ENCODE measurements around the gene ZFHX3. TPM values are rescaled to one million over a fixed set of nuclear protein-coding genes. Genes with fewer than 3 reads are reported as not detected.
A peak's percentile ranks its signal among the peaks of the same experiment; 100 is the strongest.

ZFHX3 gene
- total and polyA plus RNA-seq, 2 donors (not counting 1 experiment from before 2014, with no cell fraction given), result 4.7 to 7.3 TPM

GRCh38 chr16:72961115-72961832 lies 86.7 kb downstream of the ZFHX3 start:
- no peak overlapping the region for H3K27ac ChIP-seq (ENCODE audit: insufficient read depth, low read length)
- no peaks in the 10 kb centered on the region for H3K27me3 ChIP-seq (ENCODE audit: control insufficient read depth, insufficient read depth, low read length)
- no peak overlapping the region for H2AFZ ChIP-seq (ENCODE audit: low read length)
- no peak overlapping the region for H3K4me3 ChIP-seq (replicated peaks in 1 of 4; ENCODE audit: control extremely low read depth in 1 of 4, insufficient read depth in 1 of 4, low read depth in 3 of 4, low read length in 4 of 4)
- no peaks in the 10 kb centered on the region for H4K20me1 ChIP-seq (ENCODE audit: control insufficient read depth, extremely low read depth, insufficient read depth, low read length)
- H3K4me1 ChIP-seq (ENCODE audit: control insufficient read depth, extremely low read depth, insufficient read depth, low read length), result peaks cover 2% of the 10 kb centered on the region
- H3K9me3 ChIP-seq (ENCODE audit: control insufficient read depth, insufficient read depth, low read depth, low read length), result no peaks in the 10 kb centered on the region
- DNase-seq (ENCODE audit: low read depth in 2 of 2), result peak; percentile 24 to 33
- peak overlapping the region; percentile 16 for H3K9ac ChIP-seq (ENCODE audit: insufficient read depth, low read length)
- TF ChIP-seq CTCF (conservative IDR thresholded peaks at IDR 0.05 in 1 of 2, IDR thresholded peaks at IDR 0.05 in 1 of 2; ENCODE audit: low read depth in 1 of 2, low read length in 2 of 2) (peak; percentile 51 to 56), EZH2 (IDR thresholded peaks at IDR 0.05; ENCODE audit: low read length, missing control alignments) (no peak)
- peaks cover 38% of the 10 kb centered on the region for H3K79me2 ChIP-seq (ENCODE audit: control insufficient read depth, insufficient read depth, low read length)
- peaks cover 22% of the 10 kb centered on the region for H3K36me3 ChIP-seq (ENCODE audit: control insufficient read depth, insufficient read depth, low read length)
- no peak overlapping the region for H3K4me2 ChIP-seq (ENCODE audit: extremely low read depth, insufficient read depth, low read length)

- Histone ChIP-seq H3K27me3 (ENCODE audit: control insufficient read depth, insufficient read depth, low read length) (no peaks in the 10 kb centered on the region), H3K9me3 (ENCODE audit: control insufficient read depth, insufficient read depth, low read depth, low read length) (no peaks in the 10 kb centered on the region), H2AFZ (ENCODE audit: low read length) (no peak overlapping the region), H3K4me3 (replicated peaks in 1 of 4; ENCODE audit: control extremely low read depth in 1 of 4, insufficient read depth in 1 of 4, low read depth in 3 of 4, low read length in 4 of 4) (no peak overlapping the region), H3K79me2 (ENCODE audit: control insufficient read depth, insufficient read depth, low read length) (peaks cover 41% of the 10 kb centered on the region), H3K9ac (ENCODE audit: insufficient read depth, low read length) (no peak overlapping the region), H3K36me3 (ENCODE audit: control insufficient read depth, insufficient read depth, low read length) (peaks cover 22% of the 10 kb centered on the region), H3K4me1 (ENCODE audit: control insufficient read depth, extremely low read depth, insufficient read depth, low read length) (peaks cover 2% of the 10 kb centered on the region), H4K20me1 (ENCODE audit: control insufficient read depth, extremely low read depth, insufficient read depth, low read length) (no peaks in the 10 kb centered on the region), H3K27ac (ENCODE audit: insufficient read depth, low read length) (no peak overlapping the region), H3K4me2 (ENCODE audit: extremely low read depth, insufficient read depth, low read length) (no peak overlapping the region)
- DNase-seq (ENCODE audit: low read depth in 2 of 2), result no peak
- TF ChIP-seq CTCF (conservative IDR thresholded peaks at IDR 0.05 in 1 of 2, IDR thresholded peaks at IDR 0.05 in 1 of 2; ENCODE audit: low read depth in 1 of 2, low read length in 2 of 2), result no peak
- TF ChIP-seq EZH2 (IDR thresholded peaks at IDR 0.05; ENCODE audit: low read length, missing control alignments), result no peak
Measured at GRCh38 chr16:72960101-72960500, 87.8 kb downstream of the ZFHX3 start.

GRCh38 chr16:72959301-72959996 lies 88.5 kb downstream of the ZFHX3 start:
- H3K9me3 ChIP-seq (ENCODE audit: control insufficient read depth, insufficient read depth, low read depth, low read length), result no peaks in the 10 kb centered on the region
- no peak overlapping the region for H3K27ac ChIP-seq (ENCODE audit: insufficient read depth, low read length)
- DNase-seq (ENCODE audit: low read depth in 2 of 2), result no peak
- H3K79me2 ChIP-seq (ENCODE audit: control insufficient read depth, insufficient read depth, low read length), result peaks cover 41% of the 10 kb centered on the region
- H3K4me3 ChIP-seq (replicated peaks in 1 of 4; ENCODE audit: control extremely low read depth in 1 of 4, insufficient read depth in 1 of 4, low read depth in 3 of 4, low read length in 4 of 4), result no peak overlapping the region
- TF ChIP-seq CTCF (conservative IDR thresholded peaks at IDR 0.05 in 1 of 2, IDR thresholded peaks at IDR 0.05 in 1 of 2; ENCODE audit: low read depth in 1 of 2, low read length in 2 of 2) (no peak), EZH2 (IDR thresholded peaks at IDR 0.05; ENCODE audit: low read length, missing control alignments) (no peak)
- H3K4me2 ChIP-seq (ENCODE audit: extremely low read depth, insufficient read depth, low read length), result no peak overlapping the region
- no peak overlapping the region for H3K9ac ChIP-seq (ENCODE audit: insufficient read depth, low read length)
- H4K20me1 ChIP-seq (ENCODE audit: control insufficient read depth, extremely low read depth, insufficient read depth, low read length), result no peaks in the 10 kb centered on the region
- peaks cover 2% of the 10 kb centered on the region for H3K4me1 ChIP-seq (ENCODE audit: control insufficient read depth, extremely low read depth, insufficient read depth, low read length)
- H3K27me3 ChIP-seq (ENCODE audit: control insufficient read depth, insufficient read depth, low read length), result no peaks in the 10 kb centered on the region
- peaks cover 22% of the 10 kb centered on the region for H3K36me3 ChIP-seq (ENCODE audit: control insufficient read depth, insufficient read depth, low read length)
- H2AFZ ChIP-seq (ENCODE audit: low read length), result no peak overlapping the region

Measured in fibroblast of lung (primary cell).